Esophagus squamous epithelium (tissue), 4 donors: ENCODE results near the gene CDH6.

ENCODE experiments used
- POLR2A ChIP-seq, 4 donors: fragments of 450-650 bp; IDR thresholded peaks; one replicate each; pipeline ENCODE4 v1.6.1; 2017; ENCODE audit warnings: antibody characterized with exemption in 4 of 4, mild to moderate bottlenecking in 4 of 4, moderate library complexity in 3 of 4
- TF ChIP-seq, protein P1 (sequence below), 6 experiments: fragments of 450-650 bp in 4 of 6; fragments of 200-600 bp in 2 of 6; sonication (generic) in 2 of 6; IDR thresholded peaks; one replicate each; pipeline ENCODE4 v1.5.1; 2016 to 2019; ENCODE audit warnings: antibody characterized with exemption in 6 of 6, mild to moderate bottlenecking in 4 of 6, moderate library complexity in 4 of 6

DNA sequence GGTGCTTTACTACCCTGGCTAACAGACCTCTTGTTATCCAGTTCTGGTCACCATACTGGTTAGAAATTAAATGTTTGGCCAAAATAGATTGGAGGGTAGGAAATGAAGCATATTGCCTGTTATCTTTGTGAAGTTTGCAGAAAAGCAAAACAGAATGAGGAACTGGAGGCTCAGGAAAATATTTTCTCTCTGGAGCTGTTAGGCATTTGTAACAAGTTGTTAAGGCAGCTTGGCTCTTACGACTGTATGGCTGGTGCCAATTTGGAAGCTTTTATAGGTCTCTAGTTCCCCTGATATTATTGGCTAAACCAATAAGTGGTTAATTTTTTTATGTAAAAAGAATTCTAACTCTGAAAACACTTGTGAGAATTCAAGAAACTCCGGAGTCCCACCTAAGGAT, 35.8 kb downstream of the CDH6 start:
- TF ChIP-seq, protein P1, sequence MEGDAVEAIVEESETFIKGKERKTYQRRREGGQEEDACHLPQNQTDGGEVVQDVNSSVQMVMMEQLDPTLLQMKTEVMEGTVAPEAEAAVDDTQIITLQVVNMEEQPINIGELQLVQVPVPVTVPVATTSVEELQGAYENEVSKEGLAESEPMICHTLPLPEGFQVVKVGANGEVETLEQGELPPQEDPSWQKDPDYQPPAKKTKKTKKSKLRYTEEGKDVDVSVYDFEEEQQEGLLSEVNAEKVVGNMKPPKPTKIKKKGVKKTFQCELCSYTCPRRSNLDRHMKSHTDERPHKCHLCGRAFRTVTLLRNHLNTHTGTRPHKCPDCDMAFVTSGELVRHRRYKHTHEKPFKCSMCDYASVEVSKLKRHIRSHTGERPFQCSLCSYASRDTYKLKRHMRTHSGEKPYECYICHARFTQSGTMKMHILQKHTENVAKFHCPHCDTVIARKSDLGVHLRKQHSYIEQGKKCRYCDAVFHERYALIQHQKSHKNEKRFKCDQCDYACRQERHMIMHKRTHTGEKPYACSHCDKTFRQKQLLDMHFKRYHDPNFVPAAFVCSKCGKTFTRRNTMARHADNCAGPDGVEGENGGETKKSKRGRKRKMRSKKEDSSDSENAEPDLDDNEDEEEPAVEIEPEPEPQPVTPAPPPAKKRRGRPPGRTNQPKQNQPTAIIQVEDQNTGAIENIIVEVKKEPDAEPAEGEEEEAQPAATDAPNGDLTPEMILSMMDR (IDR thresholded peaks at IDR 0.05): no peak
- no peak for TF ChIP-seq POLR2A (IDR thresholded peaks at IDR 0.05)
